GM21447 (cell line): ENCODE measurements around the gene GTPBP1.

Experiments
- ATAC-seq: cut with Tn5 transposase; IDR thresholded peaks from one replicate; pipeline ENCODE4 v1.9.1; 2021; ENCODE audit not compliant: unreplicated experiment

GTPBP1 gene

GRCh38 chr22:38739300-38740055 is 33.7 kb downstream of the GTPBP1 start:
- no peak for ATAC-seq

- no peak for ATAC-seq
Measured at GRCh38 chr22:38740116-38740723, 34.5 kb downstream of the GTPBP1 start.

- ATAC-seq = no peak
Measured at GRCh38 chr22:38740754-38741153, 35.0 kb downstream of the GTPBP1 start.

- ATAC-seq = no peak
Measured at GRCh38 chr22:38741166-38741565, 35.4 kb downstream of the GTPBP1 start.

GRCh38 chr22:38741576-38741975 is 35.8 kb downstream of the GTPBP1 start:
- ATAC-seq = no peak

- no peak for ATAC-seq
Measured at GRCh38 chr22:38742176-38742942, 36.6 kb downstream of the GTPBP1 start.

GRCh38 chr22:38744981-38745380 is 39.2 kb downstream of the GTPBP1 start:
- no peak for ATAC-seq

- no peak for ATAC-seq
Measured at GRCh38 chr22:38745676-38746460, 40.1 kb downstream of the GTPBP1 start.

- ATAC-seq = no peak
Measured at GRCh38 chr22:38748487-38749136, 42.9 kb downstream of the GTPBP1 start.

- ATAC-seq = no peak
Measured at GRCh38 chr22:38750104-38750503, 44.4 kb downstream of the GTPBP1 start.

GRCh38 chr22:38750638-38751037 is 44.9 kb downstream of the GTPBP1 start:
- ATAC-seq = no peak

- no peak for ATAC-seq
Measured at GRCh38 chr22:38751066-38751421, 45.3 kb downstream of the GTPBP1 start.

GRCh38 chr22:38751422-38752346 is 45.9 kb downstream of the GTPBP1 start:
- ATAC-seq = peak; percentile 42

GRCh38 chr22:38753948-38754750 is 48.4 kb downstream of the GTPBP1 start:
- no peak for ATAC-seq

GRCh38 chr22:38754751-38755154 is 49.0 kb downstream of the GTPBP1 start:
- ATAC-seq = no peak

GRCh38 chr22:38755155-38755910 is 49.6 kb downstream of the GTPBP1 start:
- no peak for ATAC-seq

- peak; percentile 54 for ATAC-seq
Measured at GRCh38 chr22:38755911-38756532, 50.3 kb downstream of the GTPBP1 start, which contains the start of gene SUN2. Gene SUN2, minus strand, starts transcription at chr22:38755998. Its CDS starts 3,370 bp downstream, at chr22:38752628.
